Caco-2 (cell line): ENCODE data around the gene ID1. TPM values are rescaled to one million over a fixed set of nuclear protein-coding genes. Genes with fewer than 3 reads are reported as not detected.

ENCODE experiments used
- BruUV-seq: library from RNA; stranded (reverse); fragments of 400-500 nt; replicated peaks from 2 replicates; lab custom pipeline; 2021; lab: Mats Ljungman, UMichigan
- CTCF ChIA-PET: fragments of 300-600 bp; sonication (Branson Sonifier 250); formaldehyde crosslinking; loops from one replicate; lab custom pipeline; 2022; ENCODE audit warnings: antibody characterized with exemption; lab: Charles Lee
- POLR2A ChIA-PET: fragments of 300-600 bp; sonication (Branson Sonifier 250); formaldehyde crosslinking; loops from one replicate; lab custom pipeline; 2022; ENCODE audit warnings: antibody characterized with exemption; lab: Charles Lee
- DNase-seq, 2 experiments: peaks; one replicate each; pipeline versions ENCODE4 v3.0.0 to v3.0.0-alpha.2; 2020 to 2022
- H3K27me3 ChIP-seq: replicated peaks from 2 replicates; pipeline ENCODE4 v1.6.0; 2011; ENCODE audit warnings: low read length; ENCODE audit not compliant: control insufficient read depth, insufficient read depth
- H3K36me3 ChIP-seq: 2 replicates; pipeline ENCODE4 v1.5.1; 2011; ENCODE audit warnings: low read length; ENCODE audit not compliant: control insufficient read depth, insufficient read depth
- H3K4me1 ChIP-seq: fragments of 250-450 bp; sonication (Bioruptor Pico); 2 replicates; pipeline ENCODE4 v1.5.1; 2020; ENCODE audit warnings: mild to moderate bottlenecking
- H3K4me3 ChIP-seq: 2 replicates; pipeline ENCODE4 v1.5.1; 2011; ENCODE audit warnings: low read depth, mild to moderate bottlenecking, control low read depth, low read length
- H3K9me3 ChIP-seq: fragments of 250-450 bp; sonication (Bioruptor Pico); 2 replicates; pipeline ENCODE4 v1.5.1; 2020; ENCODE audit warnings: mild to moderate bottlenecking, moderate library complexity
- H3K27ac Mint-ChIP-seq: one replicate; pipeline ENCODE4 v1.8.0; 2022; ENCODE audit warnings: mixed read lengths; ENCODE audit not compliant: unreplicated experiment
- H3K27me3 Mint-ChIP-seq: one replicate; pipeline ENCODE4 v1.8.0; 2022; ENCODE audit warnings: mixed read lengths; ENCODE audit not compliant: insufficient read depth, unreplicated experiment
- H3K36me3 Mint-ChIP-seq: one replicate; pipeline ENCODE4 v1.8.0; 2022; ENCODE audit warnings: mild to moderate bottlenecking, mixed read lengths; ENCODE audit not compliant: insufficient read depth, unreplicated experiment
- H3K4me1 Mint-ChIP-seq: one replicate; pipeline ENCODE4 v1.8.0; 2022; ENCODE audit warnings: low read depth, mixed read lengths; ENCODE audit not compliant: unreplicated experiment
- H3K4me3 Mint-ChIP-seq: one replicate; pipeline ENCODE4 v1.8.0; 2022; ENCODE audit warnings: mild to moderate bottlenecking, moderate library complexity, mixed read lengths; ENCODE audit not compliant: unreplicated experiment
- H3K9me3 Mint-ChIP-seq: one replicate; pipeline ENCODE4 v1.8.0; 2022; ENCODE audit warnings: mixed read lengths; ENCODE audit not compliant: unreplicated experiment
- CTCF ChIP-seq, 2 experiments: fragments of 200-600 bp in 1 of 2; IDR thresholded peaks; 1 replicate in 1 of 2; 2 replicates in 1 of 2; pipeline versions ENCODE4 v1.5.1 to v1.8.0; 2011 to 2022; ENCODE audit warnings: antibody characterized with exemption in 1 of 2, control low read depth in 1 of 2, inconsistent platforms in 1 of 2, low read depth in 1 of 2, low read length in 1 of 2, mild to moderate bottlenecking in 1 of 2, moderate library complexity in 1 of 2; ENCODE audit not compliant: insufficient read depth in 1 of 2, severe bottlenecking in 1 of 2, unreplicated experiment in 1 of 2
- intact Hi-C: fragments of 100-400 bp; cut with micrococcal nuclease; formaldehyde crosslinking; loops from one replicate; pipeline ENCODE4 v1.10.0; 2022; ENCODE audit not compliant: unreplicated experiment
- total RNA-seq: library from RNA; stranded (reverse); gene quantifications from 2 replicates; pipeline ENCODE4 v1.2.3, GENCODE V29; 2022

ID1 gene
- total RNA-seq, 1 experiment from 2014 or later: 163 TPM

GRCh38 chr20:31564284-31564683 lies 40.8 kb upstream of the ID1 start:
- Mint-ChIP-seq H3K9me3 (no peaks in the 10 kb centered on the region), H3K27me3 (no peaks in the 10 kb centered on the region), H3K27ac (no peak overlapping the region), H3K36me3 (peaks cover 94% of the 10 kb centered on the region), H3K4me1 (peaks cover 18% of the 10 kb centered on the region), H3K4me3 (no peak overlapping the region)
- Histone ChIP-seq H3K4me1 (peaks cover 7% of the 10 kb centered on the region), H3K36me3 (peaks cover 19% of the 10 kb centered on the region), H3K4me3 (no peak overlapping the region), H3K27me3 (no peaks in the 10 kb centered on the region), H3K9me3 (no peaks in the 10 kb centered on the region)
- BruUV-seq: no TSS peak
- CTCF ChIA-PET: interaction anchor here (0.6 to 28.6 kb wide), 3 partner anchors 27 to 44 kb away, joined by 4 to 1708 read pairs (median 7); partner anchors contain the start of gene ID1
- POLR2A ChIA-PET: interaction anchor here (1.5 kb wide), 1 partner anchor 49 kb away, joined by 6 read pairs; no protein-coding TSS in a partner anchor
- intact Hi-C loops: no loop called here
- no peak for TF ChIP-seq CTCF (IDR thresholded peaks at IDR 0.05; ENCODE audit: insufficient read depth in 1 of 2, low read depth in 1 of 2, low read length in 1 of 2, severe bottlenecking in 1 of 2, unreplicated experiment in 1 of 2)
- DNase-seq: no peak

- no TSS peak for BruUV-seq
- DNase-seq: no peak
- intact Hi-C loops: no loop called here
- H3K4me3 Mint-ChIP-seq: no peak overlapping the region
- H3K4me3 ChIP-seq: no peak overlapping the region
- H3K4me1 Mint-ChIP-seq: peaks cover 19% of the 10 kb centered on the region
- peak overlapping the region; percentile 63 for H3K27ac Mint-ChIP-seq
- H3K4me1 ChIP-seq: peaks cover 4% of the 10 kb centered on the region
- peaks cover 17% of the 10 kb centered on the region for H3K36me3 ChIP-seq
- no peaks in the 10 kb centered on the region for H3K27me3 Mint-ChIP-seq
- no peak for TF ChIP-seq CTCF (IDR thresholded peaks at IDR 0.05; ENCODE audit: insufficient read depth in 1 of 2, low read depth in 1 of 2, low read length in 1 of 2, severe bottlenecking in 1 of 2, unreplicated experiment in 1 of 2)
- peaks cover 87% of the 10 kb centered on the region for H3K36me3 Mint-ChIP-seq
- no peaks in the 10 kb centered on the region for H3K27me3 ChIP-seq
- POLR2A ChIA-PET: interaction anchor here (1.5 kb wide), 1 partner anchor 47 kb away, joined by 6 read pairs; no protein-coding TSS in a partner anchor
- CTCF ChIA-PET: interaction anchor here (0.8 to 28.6 kb wide), 4 partner anchors 43 to 158 kb away, joined by 3 to 1708 read pairs (median 6); partner anchors contain the start of gene ID1
- no peaks in the 10 kb centered on the region for H3K9me3 Mint-ChIP-seq
- H3K9me3 ChIP-seq: no peaks in the 10 kb centered on the region
Observed at GRCh38 chr20:31565699-31566318, 39.3 kb upstream of the ID1 start.

GRCh38 chr20:31566319-31566657 lies 38.8 kb upstream of the ID1 start:
- TF ChIP-seq CTCF (IDR thresholded peaks at IDR 0.05; ENCODE audit: insufficient read depth in 1 of 2, low read depth in 1 of 2, low read length in 1 of 2, severe bottlenecking in 1 of 2, unreplicated experiment in 1 of 2): no peak
- peaks cover 87% of the 10 kb centered on the region for H3K36me3 Mint-ChIP-seq
- no peaks in the 10 kb centered on the region for H3K27me3 Mint-ChIP-seq
- Histone ChIP-seq H3K9me3 (no peaks in the 10 kb centered on the region), H3K27me3 (no peaks in the 10 kb centered on the region), H3K4me1 (peaks cover 4% of the 10 kb centered on the region), H3K36me3 (peaks cover 15% of the 10 kb centered on the region), H3K4me3 (no peak overlapping the region)
- no TSS peak for BruUV-seq
- ChIA-PET CTCF (interaction anchor here (1.2 to 28.6 kb wide), 2 partner anchors 42 to 63 kb away, joined by 4 to 1708 read pairs; partner anchors contain the start of gene ID1), POLR2A (interaction anchor here (0.9 kb wide), 1 partner anchor 47 kb away, joined by 6 read pairs; no protein-coding TSS in a partner anchor)
- peaks cover 20% of the 10 kb centered on the region for H3K4me1 Mint-ChIP-seq
- H3K4me3 Mint-ChIP-seq: no peak overlapping the region
- H3K27ac Mint-ChIP-seq: no peak overlapping the region
- no peak for DNase-seq
- intact Hi-C loops: no loop called here
- H3K9me3 Mint-ChIP-seq: no peaks in the 10 kb centered on the region
